ENCODE results near the gene ANTKMT.

The ANTKMT gene

DNA sequence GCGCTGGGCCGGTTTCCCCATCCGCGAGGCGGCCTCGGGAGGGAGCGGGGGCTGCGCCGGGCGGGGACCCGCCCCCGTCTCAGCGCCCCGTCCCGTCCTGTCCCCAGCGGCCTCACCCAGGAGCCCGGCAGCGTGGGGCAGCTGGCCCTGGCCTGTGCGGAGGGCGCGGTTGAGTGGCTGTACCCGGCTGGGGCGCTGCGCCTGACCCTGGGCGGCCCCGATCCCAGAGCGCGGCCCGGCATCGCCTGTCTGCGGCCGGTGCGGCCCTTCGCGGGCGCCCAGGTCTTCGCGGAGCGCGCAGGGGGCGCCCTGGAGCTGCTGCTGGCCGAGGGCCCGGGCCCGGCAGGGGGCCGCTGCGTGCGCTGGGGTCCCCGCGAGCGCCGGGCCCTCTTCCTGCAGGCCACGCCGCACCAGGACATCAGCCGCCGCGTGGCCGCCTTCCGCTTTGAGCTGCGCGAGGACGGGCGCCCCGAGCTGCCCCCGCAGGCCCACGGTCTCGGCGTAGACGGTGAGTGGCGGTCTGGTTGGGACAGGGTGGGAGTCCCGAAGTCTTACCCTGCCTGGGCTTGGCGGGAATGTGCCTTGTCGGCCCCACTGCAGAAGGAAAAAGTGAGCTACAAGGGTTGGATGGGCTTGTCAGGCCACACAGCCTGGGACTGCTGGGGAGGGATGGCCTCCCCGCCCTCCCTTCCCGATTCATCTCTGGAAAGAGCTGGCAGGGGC is 5.3 kb upstream of the ANTKMT start:
- no peak for DNase-seq

DNA sequence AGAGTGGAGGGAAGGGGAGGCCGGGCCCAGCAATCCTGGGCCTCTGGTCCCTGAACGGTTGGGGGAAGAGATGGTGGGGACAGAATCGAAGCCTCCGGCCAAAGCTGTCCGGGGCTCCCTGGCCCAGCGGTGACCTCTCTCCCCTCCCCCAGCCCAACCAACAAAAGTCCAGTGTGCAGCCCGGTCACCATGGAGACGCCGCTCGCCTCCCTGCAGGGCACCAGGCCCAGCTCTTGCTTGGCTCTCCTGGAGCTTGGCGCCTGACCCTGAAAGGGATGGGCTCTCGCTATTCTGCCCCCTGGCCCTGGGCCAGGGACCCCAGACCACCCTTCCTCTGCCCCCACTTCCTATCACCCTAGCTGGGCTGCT is 4.8 kb upstream of the ANTKMT start:
- DNase-seq: no peak

DNA sequence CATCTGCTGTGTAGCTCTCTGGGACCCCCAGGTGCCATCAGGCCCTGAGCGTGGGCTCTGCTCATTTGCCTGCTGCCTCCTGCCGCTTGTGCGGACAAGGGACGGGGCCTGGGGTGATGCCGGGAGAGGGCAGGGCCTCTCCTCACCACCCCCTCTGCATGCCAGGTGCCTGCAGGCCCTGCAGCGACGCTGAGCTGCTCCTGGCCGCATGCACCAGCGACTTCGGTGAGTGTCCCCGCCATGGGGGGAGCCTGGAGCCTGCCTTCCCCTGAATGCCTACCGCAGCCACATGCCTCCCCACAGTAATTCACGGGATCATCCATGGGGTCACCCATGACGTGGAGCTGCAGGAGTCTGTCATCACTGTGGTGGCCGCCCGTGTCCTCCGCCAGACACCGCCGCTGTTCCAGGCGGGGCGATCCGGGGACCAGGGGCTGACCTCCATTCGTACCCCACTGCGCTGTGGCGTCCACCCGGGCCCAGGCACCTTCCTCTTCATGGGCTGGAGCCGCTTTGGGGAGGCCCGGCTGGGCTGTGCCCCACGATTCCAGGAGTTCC is 4.1 kb upstream of the ANTKMT start:
- no peak for DNase-seq

DNA sequence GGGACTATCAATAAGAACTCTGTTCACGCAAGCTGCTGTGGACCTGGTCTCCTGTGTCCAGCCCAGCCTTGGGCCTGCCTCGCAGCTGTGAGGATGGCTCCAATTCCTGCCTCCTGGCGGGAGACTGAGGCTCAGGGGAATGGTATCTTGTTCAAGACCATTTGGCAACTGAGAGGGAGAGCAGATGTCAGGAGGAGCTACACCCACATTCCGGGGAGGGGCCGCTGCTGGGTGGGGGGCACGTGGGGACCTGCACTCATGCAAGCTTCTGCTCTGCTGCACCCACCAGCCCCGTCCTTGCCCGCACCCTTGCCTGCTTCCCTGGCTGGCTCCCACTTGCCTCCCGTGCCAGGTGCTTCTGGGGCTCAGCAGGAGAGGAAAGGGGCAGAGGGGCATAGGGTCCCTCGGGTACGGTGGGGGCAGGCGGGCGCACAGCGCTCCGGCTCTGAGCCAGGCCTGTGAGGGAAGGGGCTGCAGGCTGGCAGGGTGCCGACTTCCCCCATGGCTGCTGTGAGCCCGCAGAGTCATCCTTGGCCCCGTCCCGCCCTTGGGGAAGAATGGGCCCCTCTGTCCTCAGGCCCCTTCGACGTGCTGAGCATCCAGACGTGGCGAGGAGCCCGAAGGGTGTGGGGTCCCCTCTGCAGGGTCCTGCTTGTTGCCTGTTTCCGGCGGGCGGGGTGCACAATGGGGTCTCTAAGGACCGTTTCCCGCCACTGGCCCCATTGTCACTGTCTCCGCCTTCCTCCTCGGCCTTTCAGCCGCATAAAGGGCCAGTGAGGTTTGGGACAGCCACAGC is 3.3 kb upstream of the ANTKMT start:
- no peak for DNase-seq

DNA sequence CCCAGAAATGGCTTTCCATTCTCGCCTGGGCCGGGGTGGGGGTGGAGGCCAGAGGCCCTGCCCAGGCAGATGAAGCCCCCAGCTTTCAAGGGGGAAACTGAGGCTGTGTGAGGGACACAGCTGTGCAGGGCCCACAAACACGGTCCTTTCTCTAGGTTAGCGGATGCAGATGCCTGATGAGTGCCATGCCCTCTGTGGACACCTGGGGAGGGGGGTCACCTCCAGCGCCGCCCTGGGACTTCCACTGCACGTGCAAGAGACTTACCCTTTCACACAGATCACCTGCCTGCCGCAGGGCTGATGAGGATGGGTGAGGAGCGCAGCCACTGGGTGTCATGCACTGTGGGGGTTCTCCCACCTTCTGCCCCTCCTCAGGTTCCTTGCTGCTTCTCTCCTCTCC is 2.6 kb upstream of the ANTKMT start:
- no peak for DNase-seq

DNA sequence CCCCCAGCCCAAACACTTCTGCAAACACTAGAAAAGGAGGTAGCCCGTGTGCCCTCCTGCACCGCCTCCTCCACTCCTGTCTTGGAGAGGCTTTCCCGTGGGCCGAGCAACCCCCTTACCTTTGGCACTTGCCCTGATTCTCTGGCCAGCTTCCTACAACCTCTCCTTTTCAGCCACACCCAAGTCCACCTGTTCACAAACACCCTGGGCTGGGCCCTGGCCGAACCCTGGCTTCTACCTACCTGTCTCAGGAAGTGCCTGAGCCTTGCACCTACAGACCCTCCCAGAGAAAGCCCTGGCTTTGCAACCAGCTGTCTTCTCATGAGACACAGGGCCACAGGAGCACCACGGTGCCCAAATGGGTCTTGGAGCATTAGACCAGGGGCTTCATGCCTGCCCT is 2.0 kb upstream of the ANTKMT start:
- no peak for DNase-seq

DNA sequence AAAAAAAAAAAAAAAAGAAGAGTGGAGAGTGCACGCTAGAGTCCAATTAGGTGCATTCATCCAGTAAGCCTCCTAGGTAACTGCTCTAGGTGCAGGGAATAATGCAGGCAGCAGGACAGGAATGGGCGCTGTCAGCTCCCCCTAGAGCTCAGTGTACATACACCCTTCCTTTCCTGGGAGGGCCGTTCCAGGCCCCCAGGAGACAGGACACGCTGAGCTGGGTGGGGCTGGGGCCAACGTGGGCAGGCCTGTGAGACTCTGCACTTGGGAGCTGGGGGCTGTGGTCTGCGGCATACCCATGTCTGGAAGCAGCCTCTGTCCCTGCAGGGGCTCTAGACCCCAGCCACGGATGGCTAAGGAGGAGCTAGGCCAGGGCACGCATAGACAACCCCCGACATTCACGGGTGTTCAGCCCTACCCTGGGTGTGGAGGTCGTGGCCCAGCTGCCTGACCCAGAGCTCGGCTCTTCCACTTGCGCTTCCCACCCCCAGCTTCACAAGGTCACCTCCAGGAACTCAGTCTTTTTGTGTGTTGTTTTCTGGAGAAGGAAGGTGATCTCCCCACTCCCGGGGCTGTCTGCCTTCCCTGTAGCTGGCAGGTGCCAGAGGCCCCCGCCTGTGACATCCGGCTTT is 1.0 kb upstream of the ANTKMT start:
- DNase-seq: peak in 1 of 5 donors; percentile 30

DNA sequence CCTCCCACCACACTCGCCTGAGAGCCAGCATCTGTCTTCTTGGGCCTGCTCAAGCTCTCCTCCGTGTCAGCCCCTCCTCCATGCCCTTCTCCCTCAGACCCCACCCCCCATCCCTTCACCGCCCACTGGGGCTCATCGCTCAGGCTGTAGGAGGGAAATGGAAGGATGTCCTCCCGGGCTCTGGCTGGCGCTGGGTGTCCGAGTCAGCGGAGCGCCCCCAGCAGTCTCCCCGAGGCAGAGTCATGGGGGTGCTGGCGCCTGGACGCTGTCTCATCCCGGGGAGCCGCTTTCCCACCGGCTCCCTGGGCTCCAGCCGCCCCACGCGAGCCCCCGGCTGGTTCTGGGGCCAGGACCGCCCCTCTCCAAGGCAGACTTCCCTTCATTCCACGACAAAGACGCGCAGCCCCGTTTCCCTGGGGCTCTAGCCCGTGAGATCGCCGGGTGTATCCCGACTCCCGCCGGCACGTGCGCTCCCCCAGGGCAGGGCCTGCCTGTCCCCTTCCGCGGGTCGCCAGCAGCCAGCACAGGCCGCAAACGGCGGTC is 428 bp upstream of the ANTKMT start:
- DNase-seq: peak in 1 of 5 donors; percentile 31

DNA sequence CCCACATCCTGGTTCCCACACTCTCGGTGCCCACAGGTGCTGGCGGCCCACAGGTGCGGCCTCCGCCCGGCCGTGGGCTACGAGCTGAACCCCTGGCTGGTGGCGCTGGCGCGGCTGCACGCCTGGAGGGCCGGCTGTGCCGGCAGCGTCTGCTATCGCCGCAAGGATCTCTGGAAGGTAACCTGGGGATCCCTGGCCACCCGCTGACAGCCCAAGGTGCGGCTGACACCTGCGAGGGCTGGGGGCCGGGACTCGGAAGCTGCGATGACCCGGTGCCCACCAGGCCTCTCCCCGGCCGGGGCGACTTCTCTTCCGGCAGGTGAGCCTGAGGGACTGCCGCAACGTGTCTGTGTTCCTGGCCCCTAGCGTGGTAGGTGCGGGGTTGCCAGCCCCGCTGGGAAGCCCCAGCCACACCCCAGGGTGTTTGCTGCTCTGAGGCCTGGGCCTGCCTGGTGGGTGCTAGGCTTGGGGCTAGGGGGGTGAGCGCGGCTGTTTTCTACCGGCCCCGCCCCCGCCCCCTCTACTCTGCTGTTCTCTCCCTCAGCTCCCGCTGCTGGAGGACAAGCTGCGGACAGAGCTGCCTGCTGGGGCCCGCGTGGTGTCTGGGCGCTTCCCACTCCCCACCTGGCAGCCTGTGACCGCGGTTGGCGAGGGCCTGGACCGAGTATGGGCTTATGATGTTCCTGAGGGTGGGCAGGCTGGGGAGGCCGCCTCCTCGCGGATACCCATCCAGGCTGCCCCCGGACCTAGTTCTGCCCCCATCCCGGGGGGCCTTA is 1.0 kb downstream of the ANTKMT start:
- DNase-seq: peak in 1 of 5 donors; percentile 24

DNA sequence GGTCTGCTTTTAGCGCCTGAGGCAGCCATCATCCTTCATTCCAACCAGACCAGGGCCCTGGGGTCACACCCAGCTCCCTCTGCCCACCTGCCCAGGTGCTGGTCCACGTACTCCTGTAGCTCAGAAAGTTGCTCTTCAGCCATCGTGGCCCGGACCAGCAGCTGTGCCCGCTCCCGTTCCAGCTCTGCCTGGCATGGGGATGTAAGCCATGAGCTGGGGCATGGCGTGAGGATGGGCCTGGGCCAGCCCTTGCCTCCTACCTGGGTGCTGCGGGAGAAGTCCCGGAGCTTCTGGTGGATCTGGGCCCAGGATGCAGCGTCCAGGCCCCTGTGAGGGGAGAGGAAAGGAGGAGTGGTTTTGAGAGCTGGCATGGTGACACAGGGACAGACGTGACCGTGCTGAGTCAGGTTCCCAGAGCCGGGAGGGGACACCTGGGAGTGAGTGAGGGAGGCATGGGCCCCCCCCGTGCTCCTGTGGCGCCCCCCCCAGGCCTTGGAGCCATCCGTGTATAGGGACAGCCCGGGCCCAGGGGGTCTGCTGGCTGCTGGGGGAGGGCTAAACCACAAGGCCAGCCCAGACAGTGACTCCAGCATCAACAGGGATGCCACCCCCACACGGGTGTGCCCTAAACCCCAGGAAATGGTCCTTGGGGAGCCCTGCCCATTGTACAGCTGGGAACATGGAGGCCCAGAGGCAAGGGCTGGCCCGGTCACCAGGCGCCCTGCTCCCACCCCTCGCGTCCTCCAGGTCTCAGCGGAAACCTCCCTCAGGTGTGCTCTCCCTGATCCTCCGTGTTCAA is 2.1 kb downstream of the ANTKMT start:
- DNase-seq: no peak

DNA sequence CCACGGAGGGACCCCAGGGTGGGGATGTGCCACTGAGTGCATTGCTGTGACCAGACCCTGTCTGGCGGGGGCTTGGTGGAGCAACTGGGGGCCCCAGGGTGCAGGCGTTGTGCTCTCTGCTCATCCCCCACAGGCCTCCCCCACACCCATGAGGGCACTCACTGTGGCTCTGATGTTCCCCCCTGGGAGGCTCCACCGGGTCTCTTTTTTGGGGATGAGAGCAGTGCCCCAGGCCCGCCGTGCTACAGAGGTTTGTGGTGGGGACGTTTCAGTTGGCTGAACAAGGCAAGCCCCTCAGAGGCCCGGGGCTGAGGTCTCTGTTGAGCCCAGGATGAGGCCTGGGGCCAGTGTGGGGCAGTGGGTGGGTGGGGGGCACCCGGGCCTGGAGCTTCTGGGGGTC is 2.7 kb downstream of the ANTKMT start:
- no peak for DNase-seq

DNA sequence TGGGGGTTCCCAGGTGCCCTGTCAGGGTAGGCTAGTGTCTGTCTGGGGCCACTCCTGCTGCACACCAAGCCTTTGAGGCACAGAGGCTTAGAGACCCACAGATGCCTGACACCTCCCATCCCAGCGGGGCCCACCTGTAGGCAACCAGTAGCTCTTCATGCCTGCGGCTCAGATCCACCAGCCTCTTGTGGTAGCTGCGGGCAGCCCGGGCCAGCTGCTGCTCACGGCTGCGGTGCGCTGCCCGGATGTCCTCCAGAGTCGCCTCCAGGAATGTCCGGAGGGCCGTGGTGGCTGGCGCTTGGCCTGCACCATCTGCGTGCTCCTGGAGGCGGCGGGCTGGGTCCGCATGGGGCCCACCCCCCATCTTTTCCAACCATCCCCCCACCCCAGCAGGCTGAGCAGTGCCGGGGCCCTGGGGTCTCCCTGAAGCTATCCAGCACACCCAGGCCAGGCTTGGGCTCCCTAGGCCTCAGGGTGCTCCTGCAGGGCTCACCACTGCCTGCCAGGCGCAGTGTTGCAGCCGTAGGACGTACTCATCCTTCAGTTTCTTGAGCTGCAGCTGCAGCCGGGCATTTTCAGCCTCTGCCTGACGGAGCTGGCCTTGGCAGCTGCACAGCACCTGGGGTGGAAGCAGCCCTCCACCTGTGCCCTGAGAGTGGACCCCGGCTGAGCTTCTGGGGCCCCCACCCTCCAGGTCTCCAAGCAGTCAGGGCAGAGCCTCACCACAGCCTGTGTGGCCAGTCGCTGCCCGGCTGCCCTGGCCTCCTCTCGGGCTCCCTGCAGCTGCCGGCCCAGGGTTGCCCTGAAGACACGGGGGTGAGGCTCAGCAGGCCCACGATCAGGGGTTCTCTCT is 3.5 kb downstream of the ANTKMT start:
- no peak for DNase-seq

DNA sequence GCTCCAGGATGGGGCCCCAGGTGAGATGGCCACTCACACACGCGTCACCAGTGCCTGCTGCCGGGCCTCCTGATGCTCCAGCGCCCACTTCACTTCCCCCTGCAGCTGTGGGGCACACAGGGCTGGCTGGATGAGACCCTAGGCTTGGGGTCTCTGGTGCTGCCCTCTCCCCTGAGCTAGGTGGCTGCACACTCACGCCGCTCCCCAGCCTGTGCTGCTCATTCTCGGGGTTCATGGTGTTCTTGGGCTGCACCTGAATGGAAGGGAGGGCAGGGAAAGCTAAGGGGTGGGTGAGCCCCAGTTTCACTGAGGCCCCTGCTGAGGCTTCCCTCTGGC is 4.1 kb downstream of the ANTKMT start:
- no peak for DNase-seq

DNA sequence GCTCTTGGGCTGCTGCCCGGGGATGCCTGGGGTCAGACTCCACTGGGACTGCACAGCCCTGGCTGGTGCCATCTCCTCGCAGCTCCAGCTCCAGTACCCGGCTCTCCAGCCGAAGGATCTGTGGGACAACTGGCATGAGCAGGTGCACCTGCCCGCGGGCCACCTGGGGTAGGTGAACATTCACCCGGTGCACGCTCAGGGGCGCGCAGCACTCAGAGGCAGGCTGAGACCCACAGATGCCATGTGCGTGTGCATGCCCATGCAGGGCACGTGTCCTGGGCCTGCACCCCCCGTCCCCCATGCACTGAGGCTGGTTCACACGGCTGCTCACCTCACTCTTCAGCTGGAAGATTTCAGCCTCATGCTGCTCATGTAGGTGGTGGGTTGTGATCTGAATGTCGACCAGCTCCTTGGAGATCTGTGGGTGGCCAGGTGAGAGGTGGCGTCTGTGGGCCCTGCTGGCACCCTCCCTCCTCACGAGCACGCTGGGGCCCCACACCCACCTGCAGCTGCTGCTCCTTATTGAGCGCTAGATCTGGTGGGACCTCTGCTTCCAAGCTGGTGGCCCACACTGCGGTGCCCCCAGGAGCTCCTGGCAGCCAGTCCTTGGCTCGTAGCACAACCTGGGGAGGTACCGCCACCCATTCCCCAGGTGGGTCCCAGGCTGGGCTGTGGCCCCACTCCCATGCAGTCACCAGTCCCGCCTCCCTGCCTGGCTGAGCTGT is 4.7 kb downstream of the ANTKMT start:
- DNase-seq: no peak

DNA sequence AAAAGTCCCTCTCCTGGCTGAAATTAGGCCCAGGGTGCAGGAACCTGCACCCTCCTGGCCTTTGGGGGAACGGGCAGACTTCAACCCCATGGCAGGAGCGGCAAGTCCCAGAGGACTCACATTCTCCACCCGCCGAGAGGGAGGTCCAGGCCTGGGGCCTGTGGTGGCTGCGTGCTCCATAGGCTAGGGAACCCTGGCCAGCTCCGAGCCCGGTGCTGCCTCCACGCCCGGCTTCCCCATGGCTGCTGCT is 5.2 kb downstream of the ANTKMT start:
- DNase-seq: no peak

DNA sequence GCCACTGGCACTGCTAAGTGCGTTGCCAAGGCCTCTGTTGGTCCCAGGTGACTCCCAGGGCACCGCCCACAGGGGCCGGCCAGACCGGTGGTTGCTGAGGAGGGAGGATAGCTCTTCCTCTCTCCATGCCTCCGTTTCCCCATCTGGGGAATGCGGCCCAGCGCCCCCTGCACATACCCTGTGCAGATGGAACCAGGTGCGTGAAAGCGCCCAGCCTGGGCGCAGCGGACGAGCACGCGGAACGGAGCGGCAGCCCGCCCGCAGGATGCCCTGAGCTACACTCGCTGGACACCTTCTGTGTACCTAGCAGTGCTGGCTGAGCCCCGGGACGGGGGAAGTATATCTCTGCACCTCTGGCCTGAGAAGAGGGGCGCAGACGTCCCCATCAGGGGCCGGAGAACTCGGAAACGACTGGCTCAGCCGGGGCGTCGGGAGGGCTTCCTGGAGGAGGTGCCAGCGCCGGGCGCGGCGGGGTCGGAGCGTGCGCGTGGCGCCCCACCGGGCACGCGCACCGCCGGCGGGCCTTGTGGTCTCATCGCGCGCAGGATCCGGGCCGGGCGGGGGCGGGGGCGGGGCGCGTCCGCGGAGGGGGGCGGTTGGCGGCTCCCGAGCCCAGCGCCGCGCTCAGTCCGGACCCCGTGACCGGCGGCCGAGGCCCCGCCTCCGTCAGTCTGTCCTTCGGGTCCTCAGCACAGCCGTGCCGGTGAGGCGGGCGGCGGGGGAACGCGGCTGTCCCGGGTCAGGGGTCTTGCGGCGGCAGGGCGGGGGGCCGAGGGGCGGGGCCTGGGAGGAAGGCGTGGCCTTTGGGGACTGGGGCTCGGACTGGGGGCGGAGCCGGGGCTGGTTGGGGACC is 5.7 kb downstream of the ANTKMT start, which contains the start of the genes CCDC78 and HAGHL:
Gene CCDC78, minus strand, starts transcription at position 6 of the 853 bp plus-strand sequence. CDS start 76 bp downstream, outside the sequence.
Gene HAGHL, plus strand, starts transcription at position 669 of the 853 bp plus-strand sequence. CDS start 404 bp downstream, outside the sequence.
- DNase-seq: peak; percentile 35 to 60 (median 48)

DNA sequence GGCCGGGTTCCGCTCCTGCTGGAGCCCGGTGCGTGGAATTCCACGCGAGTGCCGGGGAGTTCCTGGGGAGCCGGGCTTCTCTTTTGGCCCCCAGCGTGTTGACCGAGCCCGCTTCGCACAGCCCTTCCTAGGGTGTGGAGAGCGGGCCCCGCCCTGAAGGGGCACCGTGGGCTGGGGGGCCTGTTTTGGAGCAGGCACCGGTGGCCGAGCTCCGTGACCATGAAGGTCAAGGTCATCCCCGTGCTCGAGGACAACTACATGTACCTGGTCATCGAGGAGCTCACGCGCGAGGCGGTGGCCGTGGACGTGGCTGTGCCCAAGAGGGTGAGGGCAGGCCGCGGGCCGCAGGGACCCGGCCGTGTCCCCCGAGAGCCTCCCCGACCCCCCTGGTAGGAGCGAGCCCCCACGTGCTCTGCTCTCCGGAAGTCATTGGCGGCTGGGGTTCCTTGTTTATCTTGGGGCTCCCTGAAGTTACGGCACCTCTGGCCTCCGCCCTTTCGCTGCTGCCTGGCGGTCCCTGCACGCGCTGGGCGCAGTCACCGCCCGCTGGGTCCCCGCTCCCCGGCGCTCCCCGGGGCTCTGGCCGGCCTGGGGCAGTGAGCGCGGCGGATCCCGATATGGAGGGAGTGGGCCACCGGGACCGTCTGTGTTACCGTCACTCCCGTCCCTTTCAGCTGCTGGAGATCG is 6.5 kb downstream of the ANTKMT start:
- no peak for DNase-seq

DNA sequence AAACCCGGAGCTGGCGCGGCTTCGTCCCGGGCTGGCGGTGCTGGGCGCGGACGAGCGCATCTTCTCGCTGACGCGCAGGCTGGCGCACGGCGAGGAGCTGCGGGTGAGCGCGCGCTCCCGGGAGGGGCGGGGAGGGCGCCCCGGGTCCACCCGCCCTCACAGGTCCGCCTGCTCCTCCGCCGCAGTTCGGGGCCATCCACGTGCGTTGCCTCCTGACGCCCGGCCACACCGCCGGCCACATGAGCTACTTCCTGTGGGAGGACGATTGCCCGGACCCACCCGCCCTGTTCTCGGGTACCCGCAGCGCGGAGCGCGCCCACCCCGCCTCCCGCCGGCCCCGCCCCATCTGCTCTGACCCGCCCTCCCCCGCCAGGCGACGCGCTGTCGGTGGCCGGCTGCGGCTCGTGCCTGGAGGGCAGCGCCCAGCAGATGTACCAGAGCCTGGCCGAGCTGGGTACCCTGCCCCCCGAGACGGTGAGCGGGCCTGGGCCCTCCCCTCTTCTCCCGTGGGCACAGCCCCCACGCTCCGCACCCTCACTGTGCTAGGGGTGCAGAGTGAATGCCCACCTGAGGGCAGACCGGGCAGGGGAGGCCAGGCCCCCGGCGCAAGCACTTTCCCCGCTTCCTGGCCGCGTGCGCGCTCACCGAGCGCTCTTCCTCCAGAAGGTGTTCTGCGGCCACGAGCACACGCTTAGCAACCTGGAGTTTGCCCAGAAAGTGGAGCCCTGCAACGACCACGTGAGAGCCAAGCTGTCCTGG is 7.4 kb downstream of the ANTKMT start:
- DNase-seq: peak; percentile 45 to 66 (median 59)

All from T-helper 1 cell (primary cell).